KMS-11 (cell line): ENCODE measurements around the gene TECPR2.

ENCODE experiments used
- H2AFZ ChIP-seq: fragments of 200-600 bp; sonication (generic); 2 replicates; pipeline ENCODE4 v1.6.1; 2016; ENCODE audit warnings: antibody characterized with exemption, mixed run types, low read depth
- H3K27ac ChIP-seq: fragments of 200-600 bp; sonication (generic); 2 replicates; pipeline ENCODE4 v1.6.1; 2016; ENCODE audit warnings: mild to moderate bottlenecking, mixed run types
- H3K27me3 ChIP-seq: fragments of 200-600 bp; sonication (generic); 2 replicates; pipeline ENCODE4 v1.6.1; 2017; ENCODE audit warnings: mild to moderate bottlenecking, low read depth, mixed run types, moderate library complexity; ENCODE audit not compliant: insufficient read depth
- H3K36me3 ChIP-seq: fragments of 200-600 bp; sonication (generic); 2 replicates; pipeline ENCODE4 v1.6.1; 2017; ENCODE audit warnings: mild to moderate bottlenecking, mixed run types; ENCODE audit not compliant: insufficient read depth
- H3K4me1 ChIP-seq: fragments of 200-600 bp; sonication (generic); 2 replicates; pipeline ENCODE4 v1.6.1; 2016; ENCODE audit warnings: mild to moderate bottlenecking, low read depth, mixed run types; ENCODE audit not compliant: poor library complexity, severe bottlenecking
- H3K4me2 ChIP-seq: fragments of 200-600 bp; sonication (generic); 2 replicates; pipeline ENCODE4 v1.7.0; 2016; ENCODE audit warnings: mild to moderate bottlenecking, mixed run types
- H3K4me3 ChIP-seq: fragments of 200-600 bp; sonication (generic); IDR thresholded peaks from 2 replicates; pipeline ENCODE4 v1.6.1; 2017; ENCODE audit warnings: low read depth, low read length, mixed read lengths; ENCODE audit not compliant: insufficient read depth
- H3K79me2 ChIP-seq: fragments of 200-600 bp; sonication (generic); 2 replicates; pipeline ENCODE4 v1.6.1; 2016; ENCODE audit warnings: low read depth, mixed run types; ENCODE audit not compliant: insufficient read depth
- H3K9ac ChIP-seq: fragments of 200-600 bp; sonication (generic); 2 replicates; pipeline ENCODE4 v1.6.1; 2016; ENCODE audit warnings: mild to moderate bottlenecking, mixed run types
- H4K20me1 ChIP-seq: fragments of 200-600 bp; sonication (generic); 2 replicates; pipeline ENCODE4 v1.6.1; 2016; ENCODE audit warnings: mild to moderate bottlenecking, mixed run types; ENCODE audit not compliant: insufficient read depth
- CTCF ChIP-seq: fragments of 200-600 bp; sonication (generic); conservative IDR thresholded peaks from 2 replicates; pipeline ENCODE4 v1.6.1; 2017; ENCODE audit warnings: low read depth, mild to moderate bottlenecking, antibody characterized with exemption, low read length, moderate library complexity, mixed read lengths

TECPR2 gene

GRCh38 chr14:102353126-102353619 lies 9.6 kb upstream of the TECPR2 start:
- Histone ChIP-seq H3K4me2 (no peak overlapping the region), H3K36me3 (no peaks in the 10 kb centered on the region; the same call in 1 of the 2 replicates), H3K27me3 (no peaks in the 10 kb centered on the region)

GRCh38 chr14:102356280-102356679 lies 6.5 kb upstream of the TECPR2 start:
- Histone ChIP-seq H3K9ac (no peak overlapping the region), H3K36me3 (no peaks in the 10 kb centered on the region; the same call in 1 of the 2 replicates), H3K4me1 (peaks cover under 1% of the 10 kb centered on the region), H3K4me2 (no peak overlapping the region), H3K27me3 (no peaks in the 10 kb centered on the region), H4K20me1 (no peaks in the 10 kb centered on the region), H2AFZ (no peak overlapping the region), H3K27ac (no peak overlapping the region), H3K4me3 (no peak overlapping the region), H3K79me2 (peaks cover 7% of the 10 kb centered on the region; the same call in 1 of the 2 replicates)
- no peak for TF ChIP-seq CTCF

More at GRCh38 chr14:102353126-102353619, 9.6 kb upstream of the TECPR2 start:
- Histone ChIP-seq H3K79me2 (no peaks in the 10 kb centered on the region), H3K4me1 (no peaks in the 10 kb centered on the region), H4K20me1 (no peaks in the 10 kb centered on the region), H2AFZ (no peak overlapping the region), H3K4me3 (no peak overlapping the region), H3K9ac (no peak overlapping the region), H3K27ac (no peak overlapping the region)
- TF ChIP-seq CTCF, result no peak

GRCh38 chr14:102359341-102359740 lies 3.4 kb upstream of the TECPR2 start:
- peaks cover 16% of the 10 kb centered on the region for H3K4me1 ChIP-seq
- H2AFZ ChIP-seq, result no peak overlapping the region
- no peaks in the 10 kb centered on the region; the same call in 1 of the 2 replicates for H3K36me3 ChIP-seq

GRCh38 chr14:102360388-102360787 lies 2.4 kb upstream of the TECPR2 start:
- Histone ChIP-seq H3K4me2 (no peak overlapping the region), H3K27me3 (no peaks in the 10 kb centered on the region), H3K9ac (no peak overlapping the region), H3K4me1 (peaks cover 19% of the 10 kb centered on the region), H3K27ac (no peak overlapping the region), H3K4me3 (no peak overlapping the region), H2AFZ (no peak overlapping the region), H4K20me1 (no peaks in the 10 kb centered on the region), H3K36me3 (no peaks in the 10 kb centered on the region; the same call in 1 of the 2 replicates), H3K79me2 (peaks cover 34% of the 10 kb centered on the region; the same call in 1 of the 2 replicates)
- no peak for TF ChIP-seq CTCF

More at GRCh38 chr14:102359341-102359740, 3.4 kb upstream of the TECPR2 start:
- H3K79me2 ChIP-seq, result peaks cover 31% of the 10 kb centered on the region; the same call in 1 of the 2 replicates
- no peak overlapping the region for H3K9ac ChIP-seq
- H3K4me2 ChIP-seq, result no peak overlapping the region
- no peaks in the 10 kb centered on the region for H3K27me3 ChIP-seq
- H3K27ac ChIP-seq, result no peak overlapping the region
- H4K20me1 ChIP-seq, result no peaks in the 10 kb centered on the region
- H3K4me3 ChIP-seq, result no peak overlapping the region
- TF ChIP-seq CTCF, result no peak
